A673 (cell line): ENCODE data around the gene LMO2. TPM values are rescaled to one million over a fixed set of nuclear protein-coding genes. Genes with fewer than 3 reads are reported as not detected.

Experiments
- BruUV-seq: library from RNA; stranded (reverse); fragments of 400-500 nt; replicated peaks from 2 replicates; lab custom pipeline; 2021; lab: Mats Ljungman, UMichigan
- CTCF ChIA-PET: fragments of 300-600 bp; sonication (Branson Sonifier 250); formaldehyde crosslinking; loops from one replicate; lab custom pipeline; 2022; ENCODE audit warnings: antibody characterized with exemption; lab: Charles Lee
- POLR2A ChIA-PET: fragments of 300-600 bp; sonication (Branson Sonifier 250); formaldehyde crosslinking; loops from one replicate; lab custom pipeline; 2022; ENCODE audit warnings: antibody characterized with exemption; ENCODE audit not compliant: low non-redundant PET; lab: Charles Lee
- DNase-seq: peaks from one replicate; pipeline ENCODE4 v3.0.0-alpha.2; 2015; ENCODE audit warnings: low spot score
- H3K27ac ChIP-seq: fragments of 200-600 bp; sonication (generic); 2 replicates; pipeline ENCODE4 v1.5.1; 2016; ENCODE audit warnings: mixed run types, low read depth, mild to moderate bottlenecking, mixed read lengths, antibody characterized with exemption, low read length; ENCODE audit not compliant: poor library complexity, severe bottlenecking
- H3K27me3 ChIP-seq: fragments of 200-600 bp; sonication (generic); replicated peaks from 2 replicates; pipeline ENCODE4 v1.6.1; 2017; ENCODE audit warnings: mixed run types, low read depth, mild to moderate bottlenecking, mixed read lengths, antibody characterized with exemption, low read length; ENCODE audit not compliant: insufficient read depth, poor library complexity
- H3K36me3 ChIP-seq: fragments of 200-600 bp; sonication (generic); 2 replicates; pipeline ENCODE4 v1.6.1; 2016; ENCODE audit warnings: mixed run types, mild to moderate bottlenecking, mixed read lengths, antibody characterized with exemption, low read length; ENCODE audit not compliant: insufficient read depth, poor library complexity, severe bottlenecking
- H3K4me1 ChIP-seq: fragments of 200-600 bp; sonication (generic); 2 replicates; pipeline ENCODE4 v1.6.1; 2017; ENCODE audit warnings: mixed run types, mild to moderate bottlenecking, mixed read lengths, antibody characterized with exemption, low read length; ENCODE audit not compliant: insufficient read depth, poor library complexity, severe bottlenecking
- H3K4me3 ChIP-seq: fragments of 200-600 bp; sonication (generic); 2 replicates; pipeline ENCODE4 v1.5.1; 2016; ENCODE audit warnings: low read depth, mixed run types, mild to moderate bottlenecking, mixed read lengths, low read length; ENCODE audit not compliant: poor library complexity, severe bottlenecking
- H3K9me3 ChIP-seq: fragments of 200-600 bp; sonication (generic); 2 replicates; pipeline ENCODE4 v1.6.1; 2016; ENCODE audit warnings: mixed run types, low read depth, mild to moderate bottlenecking, mixed read lengths, antibody characterized with exemption, low read length; ENCODE audit not compliant: poor library complexity, severe bottlenecking
- EZH2 ChIP-seq: fragments of 200-600 bp; sonication (generic); IDR thresholded peaks from 2 replicates; pipeline ENCODE4 v1.6.1; 2017; ENCODE audit warnings: borderline replicate concordance, low read depth, mild to moderate bottlenecking, mixed read lengths, antibody characterized with exemption, low read length; ENCODE audit not compliant: poor library complexity, severe bottlenecking
- intact Hi-C: fragments of 100-400 bp; cut with micrococcal nuclease; formaldehyde crosslinking; loops from one replicate; pipeline ENCODE4 v1.10.0; 2022; ENCODE audit not compliant: unreplicated experiment
- total RNA-seq: library from RNA; stranded (reverse); gene quantifications from 2 replicates; pipeline ENCODE4 v1.2.3, GENCODE V29; 2021
- TF ChIP-seq, protein P1 (sequence below): fragments of 300-800, 200-600 bp; sonication (generic); conservative IDR thresholded peaks from 2 replicates; pipeline ENCODE4 v1.5.1; 2017; ENCODE audit warnings: low read depth, mild to moderate bottlenecking, antibody characterized with exemption, low read length, moderate library complexity, mixed read lengths

The LMO2 gene
- total RNA-seq, 1 experiment from 2014 or later, result 39.0 TPM

DNA sequence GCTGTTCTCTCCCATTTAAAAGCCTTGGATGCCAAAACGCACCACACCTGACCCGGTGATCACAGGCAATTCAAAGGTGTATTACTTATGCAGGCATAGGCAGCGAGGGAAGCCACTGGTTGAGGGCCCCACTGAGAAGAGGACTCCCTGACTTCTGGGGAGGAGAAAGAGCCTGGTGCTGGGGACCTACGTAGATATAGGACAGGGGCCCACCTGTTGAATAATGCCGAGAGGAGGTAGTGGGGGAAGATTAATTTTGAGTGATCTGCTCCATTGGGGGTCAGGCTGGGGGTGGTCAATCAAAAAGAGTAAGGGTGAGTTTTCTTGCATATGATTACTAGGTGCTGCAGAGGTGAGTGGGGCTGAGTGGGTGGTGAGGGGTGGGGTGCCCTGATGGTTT is 7.8 kb downstream of the LMO2 start:
- Histone ChIP-seq H3K9me3 (no peaks in the 10 kb centered on the region), H3K27ac (no peak overlapping the region), H3K4me1 (no peaks in the 10 kb centered on the region), H3K36me3 (no peaks in the 10 kb centered on the region), H3K4me3 (no peak overlapping the region), H3K27me3 (no peaks in the 10 kb centered on the region)
- BruUV-seq, result no TSS peak
- intact Hi-C loops, result no loop called here
- no peak for DNase-seq
- POLR2A ChIA-PET, result no interaction called here
- CTCF ChIA-PET, result no interaction called here
- no peak for TF ChIP-seq EZH2
- TF ChIP-seq, protein P1, sequence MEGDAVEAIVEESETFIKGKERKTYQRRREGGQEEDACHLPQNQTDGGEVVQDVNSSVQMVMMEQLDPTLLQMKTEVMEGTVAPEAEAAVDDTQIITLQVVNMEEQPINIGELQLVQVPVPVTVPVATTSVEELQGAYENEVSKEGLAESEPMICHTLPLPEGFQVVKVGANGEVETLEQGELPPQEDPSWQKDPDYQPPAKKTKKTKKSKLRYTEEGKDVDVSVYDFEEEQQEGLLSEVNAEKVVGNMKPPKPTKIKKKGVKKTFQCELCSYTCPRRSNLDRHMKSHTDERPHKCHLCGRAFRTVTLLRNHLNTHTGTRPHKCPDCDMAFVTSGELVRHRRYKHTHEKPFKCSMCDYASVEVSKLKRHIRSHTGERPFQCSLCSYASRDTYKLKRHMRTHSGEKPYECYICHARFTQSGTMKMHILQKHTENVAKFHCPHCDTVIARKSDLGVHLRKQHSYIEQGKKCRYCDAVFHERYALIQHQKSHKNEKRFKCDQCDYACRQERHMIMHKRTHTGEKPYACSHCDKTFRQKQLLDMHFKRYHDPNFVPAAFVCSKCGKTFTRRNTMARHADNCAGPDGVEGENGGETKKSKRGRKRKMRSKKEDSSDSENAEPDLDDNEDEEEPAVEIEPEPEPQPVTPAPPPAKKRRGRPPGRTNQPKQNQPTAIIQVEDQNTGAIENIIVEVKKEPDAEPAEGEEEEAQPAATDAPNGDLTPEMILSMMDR, result no peak

DNA sequence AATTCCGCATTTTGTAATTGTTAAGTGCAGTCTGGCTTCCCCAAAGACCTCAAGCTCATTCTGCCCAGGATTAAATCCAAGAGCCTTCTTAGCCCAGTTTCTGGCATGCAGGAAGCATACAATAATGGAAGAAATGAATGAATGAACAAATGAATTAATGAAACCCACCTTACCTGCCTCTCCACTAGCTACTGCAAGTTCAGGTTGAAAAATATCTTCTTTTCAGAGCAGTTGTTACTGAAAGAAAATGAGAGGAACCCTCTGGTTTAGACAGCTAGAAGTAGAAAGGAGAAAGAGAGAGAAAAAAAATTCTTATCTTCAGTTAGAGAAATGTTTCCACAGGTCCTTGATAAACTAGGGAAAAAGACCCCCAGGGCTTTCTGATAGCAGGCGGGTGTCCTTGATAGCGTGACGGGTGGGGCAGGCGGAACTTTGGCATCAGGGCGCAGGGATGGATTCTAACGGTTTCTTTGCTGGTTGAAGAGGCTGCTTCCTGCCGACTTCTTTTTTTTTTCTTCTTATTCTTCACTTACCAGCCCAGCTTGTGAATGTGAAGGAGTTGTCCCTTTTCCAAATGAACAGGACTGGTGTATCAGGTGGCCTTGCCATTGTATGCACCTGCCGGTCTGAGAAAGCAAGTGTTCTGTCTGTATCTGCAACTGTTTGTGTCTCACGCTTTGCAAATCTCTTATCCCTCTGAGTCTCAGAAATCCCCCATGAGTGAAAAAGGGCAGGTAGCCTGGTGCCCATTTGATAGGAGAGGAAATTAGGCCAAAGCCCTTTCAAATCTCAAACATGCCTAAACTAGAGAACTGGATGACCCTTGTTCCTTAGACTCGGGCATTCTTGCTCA is 10.0 kb downstream of the LMO2 start:
- H3K27ac ChIP-seq, result no peak overlapping the region
- ChIA-PET CTCF (no interaction called here), POLR2A (no interaction called here)
- H3K9me3 ChIP-seq, result no peaks in the 10 kb centered on the region
- no peaks in the 10 kb centered on the region for H3K4me1 ChIP-seq
- no peak overlapping the region for H3K4me3 ChIP-seq
- no peak for TF ChIP-seq EZH2
- TF ChIP-seq, protein P1, result no peak
- no peaks in the 10 kb centered on the region for H3K36me3 ChIP-seq
- no TSS peak for BruUV-seq
- intact Hi-C loops, result no loop called here
- DNase-seq, result no peak
- no peaks in the 10 kb centered on the region for H3K27me3 ChIP-seq

DNA sequence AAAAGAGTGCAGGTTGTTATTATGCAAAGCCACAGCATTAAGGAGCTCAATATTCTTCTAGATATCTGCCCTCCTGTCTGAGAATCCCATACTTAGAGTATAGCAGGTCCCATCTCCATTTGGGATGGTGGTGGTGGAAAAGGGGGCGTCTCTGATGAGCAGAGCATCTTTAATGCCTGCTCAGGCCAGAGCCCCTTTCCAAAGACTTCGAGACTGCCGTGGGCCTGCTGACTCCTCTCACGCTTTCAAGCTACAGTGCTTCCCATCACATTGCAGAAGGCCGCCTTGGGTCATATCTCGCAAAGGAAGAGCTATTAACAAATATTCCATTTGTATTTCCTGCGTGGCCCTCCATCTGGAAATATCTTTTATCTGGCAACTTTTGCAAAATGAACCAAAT is 10.9 kb downstream of the LMO2 start:
- no TSS peak for BruUV-seq
- TF ChIP-seq, protein P1, result no peak
- no peak for TF ChIP-seq EZH2
- Histone ChIP-seq H3K4me1 (no peaks in the 10 kb centered on the region), H3K36me3 (no peaks in the 10 kb centered on the region), H3K4me3 (no peak overlapping the region), H3K27ac (no peak overlapping the region), H3K27me3 (no peaks in the 10 kb centered on the region), H3K9me3 (no peaks in the 10 kb centered on the region)
- intact Hi-C loops, result no loop called here
- ChIA-PET CTCF (no interaction called here), POLR2A (no interaction called here)
- DNase-seq, result no peak
